Lower lobe of right lung (tissue), 2 donors: ENCODE results near the gene PLEKHG4B. TPM values are rescaled to one million over a fixed set of nuclear protein-coding genes. Genes with fewer than 3 reads are reported as not detected.
"Not testable (repeated sequence)": the region's sequence is repeated elsewhere in the genome, so short reads cannot be mapped to it uniquely, and the experiment has no call there.

Source experiments
- ATAC-seq, 2 donors: fragments of 200-7000 bp; cut with Tn5 transposase; one replicate each; pipeline ENCODE4 v1.9.1; 2020 to 2022; ENCODE audit warnings: mild to moderate bottlenecking in 2 of 2, moderate library complexity in 2 of 2
- DNase-seq: peaks from one replicate; pipeline ENCODE4 v3.0.0-alpha.2; 2020
- H3K27ac ChIP-seq: fragments of 200-600 bp; one replicate; pipeline ENCODE4 v1.8.0; 2022
- H3K27me3 ChIP-seq: fragments of 200-600 bp; one replicate; pipeline ENCODE4 v1.8.0; 2022; ENCODE audit warnings: low read depth
- H3K36me3 ChIP-seq: fragments of 200-600 bp; one replicate; pipeline ENCODE4 v1.8.0; 2022; ENCODE audit warnings: mild to moderate bottlenecking
- H3K4me1 ChIP-seq: fragments of 200-600 bp; one replicate; pipeline ENCODE4 v1.8.0; 2022
- H3K4me3 ChIP-seq: fragments of 200-600 bp; one replicate; pipeline ENCODE4 v1.8.0; 2022; ENCODE audit warnings: mild to moderate bottlenecking
- H3K9me3 ChIP-seq: fragments of 200-600 bp; one replicate; pipeline ENCODE4 v1.8.0; 2022
- intact Hi-C: fragments of 100-400 bp; cut with DNase I; formaldehyde crosslinking; loops from one replicate; pipeline ENCODE4 v1.11.0; 2022
- long read RNA-seq: library from polyadenylated mRNA; unstranded; transcript quantifications from one replicate; pipeline ENCODE4 v2.0.0, GENCODE V29; 2021
- total RNA-seq: library from RNA; stranded (reverse); fragmentation: NEBNext Ultra II Directional; extraction: Animal tissue kit (Norgen Biotek cat#: 25700); gene quantifications from one replicate; pipeline ENCODE4 v1.2.1, GENCODE V29; 2021
- TF ChIP-seq, protein P1 (sequence below): fragments of 200-600 bp; IDR thresholded peaks from one replicate; pipeline ENCODE4 v1.8.0; 2022; ENCODE audit warnings: antibody characterized with exemption, mild to moderate bottlenecking
- donor health status: DM: no; HTN: yes; CAD: no; lungs with severe emphysema.

Gene PLEKHG4B, protein sequence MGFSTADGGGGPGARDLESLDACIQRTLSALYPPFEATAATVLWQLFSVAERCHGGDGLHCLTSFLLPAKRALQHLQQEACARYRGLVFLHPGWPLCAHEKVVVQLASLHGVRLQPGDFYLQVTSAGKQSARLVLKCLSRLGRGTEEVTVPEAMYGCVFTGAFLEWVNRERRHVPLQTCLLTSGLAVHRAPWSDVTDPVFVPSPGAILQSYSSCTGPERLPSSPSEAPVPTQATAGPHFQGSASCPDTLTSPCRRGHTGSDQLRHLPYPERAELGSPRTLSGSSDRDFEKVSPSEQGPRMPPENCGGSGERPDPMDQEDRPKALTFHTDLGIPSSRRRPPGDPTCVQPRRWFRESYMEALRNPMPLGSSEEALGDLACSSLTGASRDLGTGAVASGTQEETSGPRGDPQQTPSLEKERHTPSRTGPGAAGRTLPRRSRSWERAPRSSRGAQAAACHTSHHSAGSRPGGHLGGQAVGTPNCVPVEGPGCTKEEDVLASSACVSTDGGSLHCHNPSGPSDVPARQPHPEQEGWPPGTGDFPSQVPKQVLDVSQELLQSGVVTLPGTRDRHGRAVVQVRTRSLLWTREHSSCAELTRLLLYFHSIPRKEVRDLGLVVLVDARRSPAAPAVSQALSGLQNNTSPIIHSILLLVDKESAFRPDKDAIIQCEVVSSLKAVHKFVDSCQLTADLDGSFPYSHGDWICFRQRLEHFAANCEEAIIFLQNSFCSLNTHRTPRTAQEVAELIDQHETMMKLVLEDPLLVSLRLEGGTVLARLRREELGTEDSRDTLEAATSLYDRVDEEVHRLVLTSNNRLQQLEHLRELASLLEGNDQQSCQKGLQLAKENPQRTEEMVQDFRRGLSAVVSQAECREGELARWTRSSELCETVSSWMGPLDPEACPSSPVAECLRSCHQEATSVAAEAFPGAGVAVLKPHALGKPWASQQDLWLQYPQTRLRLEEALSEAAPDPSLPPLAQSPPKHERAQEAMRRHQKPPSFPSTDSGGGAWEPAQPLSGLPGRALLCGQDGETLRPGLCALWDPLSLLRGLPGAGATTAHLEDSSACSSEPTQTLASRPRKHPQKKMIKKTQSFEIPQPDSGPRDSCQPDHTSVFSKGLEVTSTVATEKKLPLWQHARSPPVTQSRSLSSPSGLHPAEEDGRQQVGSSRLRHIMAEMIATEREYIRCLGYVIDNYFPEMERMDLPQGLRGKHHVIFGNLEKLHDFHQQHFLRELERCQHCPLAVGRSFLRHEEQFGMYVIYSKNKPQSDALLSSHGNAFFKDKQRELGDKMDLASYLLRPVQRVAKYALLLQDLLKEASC (N-terminal part only)
- total RNA-seq = 2.7 TPM
- long read RNA-seq, partial matches to known transcripts = 2 of 5 reads
- long read RNA-seq, other reads (novel, unspliced or antisense) = 2 of 5 reads

DNA sequence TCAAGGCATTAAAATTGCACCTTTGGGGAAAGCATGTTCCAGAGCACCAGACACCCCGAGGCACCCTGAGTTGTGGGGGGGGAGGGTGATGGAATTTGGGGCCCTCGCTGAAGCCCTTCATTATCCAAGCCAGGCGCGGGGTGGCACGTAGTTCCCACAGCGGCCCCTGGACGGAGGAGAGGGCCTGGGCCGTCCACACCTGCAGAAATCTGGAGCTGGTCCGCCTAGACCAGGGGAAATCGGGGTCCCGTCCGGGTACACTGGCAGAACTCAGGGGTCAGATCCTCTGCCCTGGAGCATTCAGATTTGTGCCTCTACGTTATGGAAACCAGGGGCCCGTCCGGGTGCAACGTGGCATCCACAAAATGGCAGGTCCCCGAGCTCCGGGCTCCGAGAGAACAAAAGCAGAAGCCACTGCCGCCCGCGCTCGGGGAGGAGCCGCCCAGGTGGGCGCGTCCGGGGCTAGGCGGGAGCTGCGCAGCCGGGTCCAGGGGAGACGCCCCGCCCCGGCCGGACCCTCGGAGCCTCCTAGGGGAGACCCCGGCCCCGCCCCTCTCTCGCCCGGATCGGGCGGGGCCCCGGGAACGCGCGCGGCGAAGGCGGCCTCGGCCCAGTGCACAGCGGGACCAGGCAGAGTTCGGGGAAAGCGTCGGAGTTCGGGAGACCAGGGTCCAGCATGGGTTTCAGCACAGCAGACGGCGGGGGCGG is at the start of gene PLEKHG4B:
Gene PLEKHG4B, plus strand, starts transcription at position 613 of the 708 bp plus-strand sequence. Its CDS starts 64 bp downstream, at position 677.
- H3K27ac ChIP-seq = no peak within 1 kb of the TSS
- ATAC-seq (peak; percentile 56 to 78), DNase-seq (no peak)
- TF ChIP-seq, protein P1, sequence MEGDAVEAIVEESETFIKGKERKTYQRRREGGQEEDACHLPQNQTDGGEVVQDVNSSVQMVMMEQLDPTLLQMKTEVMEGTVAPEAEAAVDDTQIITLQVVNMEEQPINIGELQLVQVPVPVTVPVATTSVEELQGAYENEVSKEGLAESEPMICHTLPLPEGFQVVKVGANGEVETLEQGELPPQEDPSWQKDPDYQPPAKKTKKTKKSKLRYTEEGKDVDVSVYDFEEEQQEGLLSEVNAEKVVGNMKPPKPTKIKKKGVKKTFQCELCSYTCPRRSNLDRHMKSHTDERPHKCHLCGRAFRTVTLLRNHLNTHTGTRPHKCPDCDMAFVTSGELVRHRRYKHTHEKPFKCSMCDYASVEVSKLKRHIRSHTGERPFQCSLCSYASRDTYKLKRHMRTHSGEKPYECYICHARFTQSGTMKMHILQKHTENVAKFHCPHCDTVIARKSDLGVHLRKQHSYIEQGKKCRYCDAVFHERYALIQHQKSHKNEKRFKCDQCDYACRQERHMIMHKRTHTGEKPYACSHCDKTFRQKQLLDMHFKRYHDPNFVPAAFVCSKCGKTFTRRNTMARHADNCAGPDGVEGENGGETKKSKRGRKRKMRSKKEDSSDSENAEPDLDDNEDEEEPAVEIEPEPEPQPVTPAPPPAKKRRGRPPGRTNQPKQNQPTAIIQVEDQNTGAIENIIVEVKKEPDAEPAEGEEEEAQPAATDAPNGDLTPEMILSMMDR = no peak
- peak within 1 kb of the TSS; percentile 45 for H3K4me3 ChIP-seq
- intact Hi-C loops = no loop called here
- no peaks in the 10 kb centered on the region for H3K9me3 ChIP-seq
- peaks cover 43% of the 10 kb centered on the region for H3K27me3 ChIP-seq
- no peaks in the 10 kb centered on the region for H3K4me1 ChIP-seq
- no peaks in the 10 kb centered on the region for H3K36me3 ChIP-seq

DNA sequence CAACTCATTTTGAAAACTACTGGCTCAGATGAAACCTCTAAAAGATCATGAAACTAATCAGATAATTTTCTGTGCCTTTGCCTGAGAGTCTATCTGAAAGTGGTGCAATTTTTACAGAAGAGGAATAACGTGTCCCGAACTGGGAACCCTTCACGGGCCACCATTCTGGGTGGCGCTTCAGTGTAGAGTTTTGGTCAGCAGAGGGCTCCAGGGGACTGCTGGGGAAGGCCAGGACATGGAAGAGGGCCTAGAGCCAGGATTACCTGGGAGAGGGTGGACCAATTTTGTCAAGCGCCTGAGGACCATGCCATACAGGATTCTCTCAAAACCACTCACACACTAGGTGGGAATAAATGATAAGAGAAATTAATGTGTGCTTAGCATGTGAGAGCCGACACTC is 49.7 kb upstream of the PLEKHG4B start:
- no peaks in the 10 kb centered on the region for H3K4me1 ChIP-seq
- TF ChIP-seq, protein P1 = peak; percentile 28
- no peak overlapping the region for H3K4me3 ChIP-seq
- H3K27me3 ChIP-seq = peaks cover 21% of the 10 kb centered on the region
- H3K36me3 ChIP-seq = no peaks in the 10 kb centered on the region
- H3K9me3 ChIP-seq = no peaks in the 10 kb centered on the region
- ATAC-seq (peak; percentile 53 to 79), DNase-seq (no peak)
- H3K27ac ChIP-seq = no peak overlapping the region
- intact Hi-C loops = no loop called here

DNA sequence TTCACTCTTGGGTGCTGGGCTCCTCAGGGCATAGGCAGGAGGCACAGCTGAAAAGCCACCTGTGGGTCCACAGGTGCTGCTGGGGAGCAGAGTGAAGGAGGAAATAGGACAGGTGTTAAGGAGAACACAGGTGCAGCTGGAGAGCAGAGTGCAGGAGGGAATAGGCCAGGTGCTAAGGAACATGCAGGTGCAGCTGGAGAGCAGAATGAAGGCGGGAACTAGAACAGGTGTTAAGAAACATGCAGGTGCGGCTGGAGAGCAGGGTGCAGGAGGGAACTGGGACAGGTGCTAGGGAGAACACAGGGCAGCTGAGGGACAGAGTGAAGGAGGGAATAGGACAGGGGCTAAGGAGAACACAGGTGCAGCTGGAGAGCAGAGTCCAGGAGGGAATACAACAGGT is 43.8 kb upstream of the PLEKHG4B start:
- DNase-seq (no peak), ATAC-seq (no peak)
- intact Hi-C loops = no loop called here
- H3K27me3 ChIP-seq = peaks cover 19% of the 10 kb centered on the region
- H3K4me3 ChIP-seq = no peak overlapping the region
- TF ChIP-seq, protein P1 = no peak
- no peaks in the 10 kb centered on the region for H3K36me3 ChIP-seq
- no peak overlapping the region for H3K27ac ChIP-seq
- no peaks in the 10 kb centered on the region for H3K9me3 ChIP-seq
- peaks cover 4% of the 10 kb centered on the region for H3K4me1 ChIP-seq

DNA sequence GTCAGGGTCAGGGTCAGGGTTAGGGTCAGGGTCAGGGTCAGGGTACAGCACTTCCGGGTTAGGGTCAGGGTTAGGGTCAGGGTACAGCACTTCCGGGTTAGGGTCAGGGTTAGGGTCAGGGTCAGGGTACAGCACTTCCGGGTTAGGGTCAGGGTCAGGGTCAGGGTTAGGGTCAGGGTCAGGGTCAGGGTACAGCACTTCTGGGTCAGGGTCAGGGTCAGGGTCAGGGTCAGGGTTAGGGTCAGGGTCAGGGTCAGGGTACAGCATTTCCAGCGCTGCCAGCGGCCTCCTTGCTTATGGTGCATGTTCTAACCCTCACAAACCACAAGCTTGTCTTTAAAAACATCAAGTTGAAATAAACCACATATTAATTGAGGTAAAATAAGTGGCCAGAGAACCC is 42.4 kb upstream of the PLEKHG4B start:
- H3K9me3 ChIP-seq, ATAC-seq, H3K4me3 ChIP-seq, H3K27ac ChIP-seq, DNase-seq, intact Hi-C loops, H3K36me3 ChIP-seq: not testable (repeated sequence)
- Histone ChIP-seq H3K4me1 (peaks cover 11% of the 10 kb centered on the region), H3K27me3 (peaks cover 32% of the 10 kb centered on the region)

DNA sequence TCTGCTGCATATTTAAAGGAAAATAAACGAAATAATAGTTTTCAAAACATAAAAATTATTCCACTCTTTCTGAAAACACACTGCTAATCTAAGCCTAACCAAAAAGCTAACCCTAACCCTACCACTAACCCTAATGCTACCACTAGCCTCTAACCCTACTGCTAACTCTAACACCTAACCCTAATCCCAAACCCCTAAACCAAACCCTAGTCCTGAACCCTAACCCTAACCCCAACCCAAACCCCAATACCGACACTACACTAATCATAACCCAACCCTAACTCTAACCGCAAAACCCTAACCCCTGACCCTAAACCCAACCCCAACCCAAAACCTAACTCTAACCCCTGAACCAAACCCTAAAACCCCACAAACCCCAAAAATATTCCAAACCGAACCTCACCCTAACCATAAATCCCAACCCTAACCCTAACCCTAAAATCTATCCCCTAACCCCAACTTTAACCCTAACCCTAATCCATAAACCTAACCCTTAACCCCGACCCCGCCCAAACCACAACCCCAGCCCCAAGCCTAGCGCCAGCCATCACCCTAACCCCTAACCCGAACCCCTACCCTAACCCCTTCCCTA is 41.9 kb upstream of the PLEKHG4B start:
- intact Hi-C loops = no loop called here
- TF ChIP-seq, protein P1 = no peak
- H3K27me3 ChIP-seq = peaks cover 37% of the 10 kb centered on the region

More for the DNA sequence above, 41.9 kb upstream of the PLEKHG4B start:
- Histone ChIP-seq H3K4me1 (peaks cover 11% of the 10 kb centered on the region), H3K4me3 (no peak overlapping the region), H3K27ac (no peak overlapping the region), H3K36me3 (no peaks in the 10 kb centered on the region), H3K9me3 (no peaks in the 10 kb centered on the region)
- no peak for DNase-seq
- ATAC-seq = no peak
